Measurements from ENCODE around the gene EFEMP2. TPM values are rescaled to one million over a fixed set of nuclear protein-coding genes. Genes with fewer than 3 reads are reported as not detected.

Gene EFEMP2
- total and polyA plus RNA-seq, 2 donors (not counting 3 experiments of a cell fraction or from before 2014, with no cell fraction given) = 81.7 to 207 TPM

DNA sequence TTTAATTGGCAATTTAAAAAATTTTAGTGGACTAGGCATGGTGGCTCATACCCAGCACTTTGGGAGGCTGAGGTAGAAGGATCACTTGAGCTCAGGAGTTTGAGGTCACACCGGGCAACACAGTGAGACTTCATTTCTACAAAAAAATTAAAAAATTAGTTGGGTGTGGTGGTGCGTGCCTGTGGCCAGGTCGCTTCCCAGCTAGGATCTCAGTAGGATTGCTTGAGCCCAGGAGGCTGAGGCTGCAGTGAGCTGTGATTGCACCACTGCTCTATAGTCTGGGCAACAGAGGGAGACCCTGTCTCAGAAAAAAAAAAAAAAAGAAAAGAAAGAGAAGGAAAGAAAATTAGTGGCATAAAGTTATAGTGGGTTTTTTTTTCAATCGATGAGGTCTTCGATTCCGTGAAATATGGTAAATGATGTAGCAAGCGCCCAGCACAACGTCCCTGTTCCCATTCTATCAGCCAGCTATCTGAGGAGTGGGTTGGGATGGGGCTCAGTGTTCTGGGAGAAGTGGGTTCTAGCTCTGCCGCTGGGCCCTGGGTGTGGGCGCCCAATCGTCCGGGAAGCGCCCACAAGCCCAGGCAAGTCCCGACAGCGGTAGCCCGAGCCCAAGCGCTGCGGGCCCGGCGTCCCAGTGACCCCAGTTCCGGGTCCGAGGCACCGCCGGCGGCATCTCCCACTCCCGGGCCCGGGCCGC is 26.2 kb upstream of the EFEMP2 start:
- Histone ChIP-seq H3K9me1 (replicated peaks; ENCODE audit: control insufficient read depth, extremely low read depth, insufficient read depth, low read length) (no peaks in the 10 kb centered on the region), H3K36me3 (ENCODE audit: control insufficient read depth in 2 of 2, extremely low read depth in 1 of 2, insufficient read depth in 2 of 2, low read length in 2 of 2) (peaks cover 5 to 8% of the 10 kb centered on the region in 2 experiments), H3K27me3 (ENCODE audit: control insufficient read depth in 2 of 2, insufficient read depth in 2 of 2, low read length in 2 of 2) (no peaks in the 10 kb centered on the region), H3K9me3 (replicated peaks; ENCODE audit: control insufficient read depth, insufficient read depth, low read length) (no peaks in the 10 kb centered on the region), H3K27ac (ENCODE audit: insufficient read depth, low read depth, low read length) (peak overlapping the region; percentile 87), H2AFZ (ENCODE audit: low read depth, low read length) (no peak overlapping the region), H4K20me1 (replicated peaks; ENCODE audit: control insufficient read depth, extremely low read depth, insufficient read depth, low read length) (no peaks in the 10 kb centered on the region), H3K4me2 (ENCODE audit: insufficient read depth, low read length) (peak overlapping the region; percentile 68), H3K9ac (replicated peaks; ENCODE audit: extremely low read depth, insufficient read depth, low read length) (peak overlapping the region; percentile 99), H3K79me2 (ENCODE audit: control insufficient read depth, insufficient read depth, low read length) (peaks cover 58% of the 10 kb centered on the region), H3K4me1 (ENCODE audit: control insufficient read depth, extremely low read depth, insufficient read depth, low read length) (peaks cover 49% of the 10 kb centered on the region), H3K4me3 (replicated peaks in 1 of 3; ENCODE audit: insufficient read depth in 1 of 3, low read depth in 1 of 3, low read length in 3 of 3) (peak overlapping the region; percentile 58 to 79 (median 69))
- ChIA-PET CTCF (interaction anchor here (1.1 to 6.2 kb wide), 4 partner anchors 9 to 16 kb away, joined by 3 to 69 read pairs (median 15); partner anchors contain the start of genes CCDC85B and FIBP), POLR2A (interaction anchor here (0.7 to 4.2 kb wide), 6 partner anchors 8 to 86 kb away, joined by 3 to 29 read pairs (median 13); partner anchors contain the start of genes CCDC85B and FIBP)
- FAIRE-seq (peak; percentile 90), DNase-seq (ENCODE audit: low read depth, low spot score) (no peak)
- dilution Hi-C loops (cut with MboI; ENCODE audit: extremely low pct_ligation_motif_present, low sequenced_read_pairs) (no loop called here), intact Hi-C loops (cut with micrococcal nuclease) (loop anchor here (1.0 kb wide), 1 partner anchor 8 kb away; no protein-coding TSS in a partner anchor)
- TF ChIP-seq GATA2 (IDR thresholded peaks at IDR 0.05; ENCODE audit: insufficient read depth, insufficient read length, low read depth, low read length) (no peak), POLR2A (IDR thresholded peaks at IDR 0.05; ENCODE audit: low read depth, low read length) (peak; percentile 63)
- BruUV-seq (replicated peaks) = TSS peak; percentile 50

DNA sequence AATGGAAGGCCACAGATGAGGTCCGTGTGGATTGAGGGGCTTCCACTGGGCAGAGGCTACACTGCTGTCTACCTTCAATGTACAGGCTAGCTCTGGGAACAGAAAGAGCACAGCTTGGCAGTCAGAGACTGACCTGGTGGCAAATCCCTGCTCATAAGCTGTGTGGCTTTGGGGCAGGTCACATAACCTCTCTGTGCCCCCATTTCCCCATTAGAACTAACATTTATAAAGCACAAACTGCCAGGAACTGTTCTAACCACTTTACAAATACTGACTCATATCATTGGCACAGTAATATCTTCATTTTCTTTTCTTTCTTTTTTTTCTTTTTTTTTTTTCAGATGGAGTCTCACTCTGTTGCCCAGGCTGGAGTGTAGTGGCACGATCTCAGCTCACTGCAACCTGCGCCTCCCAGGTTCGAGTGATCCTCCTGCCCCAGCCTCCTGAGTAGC is 24.4 kb upstream of the EFEMP2 start:
- Histone ChIP-seq H3K4me1 (ENCODE audit: control insufficient read depth, extremely low read depth, insufficient read depth, low read length) (peaks cover 58% of the 10 kb centered on the region), H3K9ac (replicated peaks; ENCODE audit: extremely low read depth, insufficient read depth, low read length) (no peak overlapping the region), H4K20me1 (replicated peaks; ENCODE audit: control insufficient read depth, extremely low read depth, insufficient read depth, low read length) (no peaks in the 10 kb centered on the region), H3K79me2 (ENCODE audit: control insufficient read depth, insufficient read depth, low read length) (peaks cover 75% of the 10 kb centered on the region), H3K27me3 (ENCODE audit: control insufficient read depth in 2 of 2, insufficient read depth in 2 of 2, low read length in 2 of 2) (no peaks in the 10 kb centered on the region), H2AFZ (ENCODE audit: low read depth, low read length) (no peak overlapping the region), H3K4me2 (ENCODE audit: insufficient read depth, low read length) (peak overlapping the region; percentile 37), H3K36me3 (ENCODE audit: control insufficient read depth in 2 of 2, extremely low read depth in 1 of 2, insufficient read depth in 2 of 2, low read length in 2 of 2) (peaks cover 5 to 8% of the 10 kb centered on the region in 2 experiments), H3K4me3 (replicated peaks in 1 of 3; ENCODE audit: insufficient read depth in 1 of 3, low read depth in 1 of 3, low read length in 3 of 3) (no peak overlapping the region), H3K27ac (ENCODE audit: insufficient read depth, low read depth, low read length) (peak overlapping the region; percentile 27), H3K9me3 (replicated peaks; ENCODE audit: control insufficient read depth, insufficient read depth, low read length) (no peaks in the 10 kb centered on the region), H3K9me1 (replicated peaks; ENCODE audit: control insufficient read depth, extremely low read depth, insufficient read depth, low read length) (no peaks in the 10 kb centered on the region)
- DNase-seq (ENCODE audit: low read depth, low spot score) = no peak
- CTCF ChIA-PET = interaction anchor here (0.8 to 6.2 kb wide), 2 partner anchors 7 to 19 kb away, joined by 3 to 69 read pairs; partner anchors contain the start of genes CCDC85B and FIBP
- peak; percentile 48 for FAIRE-seq
- dilution Hi-C loops (cut with MboI; ENCODE audit: extremely low pct_ligation_motif_present, low sequenced_read_pairs) (no loop called here), intact Hi-C loops (cut with micrococcal nuclease) (no loop called here)
- TF ChIP-seq, protein P1, sequence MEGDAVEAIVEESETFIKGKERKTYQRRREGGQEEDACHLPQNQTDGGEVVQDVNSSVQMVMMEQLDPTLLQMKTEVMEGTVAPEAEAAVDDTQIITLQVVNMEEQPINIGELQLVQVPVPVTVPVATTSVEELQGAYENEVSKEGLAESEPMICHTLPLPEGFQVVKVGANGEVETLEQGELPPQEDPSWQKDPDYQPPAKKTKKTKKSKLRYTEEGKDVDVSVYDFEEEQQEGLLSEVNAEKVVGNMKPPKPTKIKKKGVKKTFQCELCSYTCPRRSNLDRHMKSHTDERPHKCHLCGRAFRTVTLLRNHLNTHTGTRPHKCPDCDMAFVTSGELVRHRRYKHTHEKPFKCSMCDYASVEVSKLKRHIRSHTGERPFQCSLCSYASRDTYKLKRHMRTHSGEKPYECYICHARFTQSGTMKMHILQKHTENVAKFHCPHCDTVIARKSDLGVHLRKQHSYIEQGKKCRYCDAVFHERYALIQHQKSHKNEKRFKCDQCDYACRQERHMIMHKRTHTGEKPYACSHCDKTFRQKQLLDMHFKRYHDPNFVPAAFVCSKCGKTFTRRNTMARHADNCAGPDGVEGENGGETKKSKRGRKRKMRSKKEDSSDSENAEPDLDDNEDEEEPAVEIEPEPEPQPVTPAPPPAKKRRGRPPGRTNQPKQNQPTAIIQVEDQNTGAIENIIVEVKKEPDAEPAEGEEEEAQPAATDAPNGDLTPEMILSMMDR (IDR thresholded peaks at IDR 0.05; ENCODE audit: extremely low read depth in 1 of 2, insufficient read depth in 1 of 2, low read depth in 1 of 2, low read length in 2 of 2) = no peak
- TF ChIP-seq MYC (IDR thresholded peaks at IDR 0.05; ENCODE audit: low read depth, low read length) (no peak), EZH2 (IDR thresholded peaks at IDR 0.05; ENCODE audit: borderline replicate concordance, low read depth, low read length, severe bottlenecking) (no peak), POLR2AphosphoS5 (IDR thresholded peaks at IDR 0.05; ENCODE audit: insufficient read depth, low read depth, low read length) (peak; percentile 30), JUN (IDR thresholded peaks at IDR 0.05; ENCODE audit: borderline replicate concordance, insufficient read depth, insufficient read length, low read depth) (no peak)
- POLR2A ChIA-PET = interaction anchor here (0.7 to 2.5 kb wide), 3 partner anchors 8 to 375 kb away, joined by 3 to 16 read pairs (median 4); partner anchors contain the start of gene FIBP
- BruUV-seq (replicated peaks) = no TSS peak
